LNCAP (cell line): ENCODE results near the gene ATG5.

Experiments used
- CTCF ChIP-seq: fragments of 450-650 bp; IDR thresholded peaks from 2 replicates; pipeline ENCODE4 v1.5.1; 2017; ENCODE audit warnings: mild to moderate bottlenecking

The ATG5 gene

DNA sequence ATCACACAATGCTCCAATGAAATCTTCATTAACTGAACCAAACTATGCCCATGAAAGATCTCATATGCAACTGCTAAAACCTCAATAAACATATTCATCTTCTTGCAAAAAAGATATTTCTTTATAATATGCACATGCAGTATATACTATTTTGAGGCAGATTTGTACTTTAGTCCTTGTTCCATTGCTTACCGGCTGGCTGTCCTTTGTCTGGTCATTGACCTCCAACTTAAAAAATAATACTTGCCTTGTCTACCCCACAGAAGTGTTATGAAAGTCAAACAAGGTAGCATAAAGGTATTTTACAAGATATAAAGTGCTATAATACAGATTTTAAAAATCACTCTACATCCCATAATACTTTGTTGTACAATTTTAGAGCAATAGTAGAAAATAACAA is 88.3 kb downstream of the ATG5 start:
- no peak for TF ChIP-seq CTCF

DNA sequence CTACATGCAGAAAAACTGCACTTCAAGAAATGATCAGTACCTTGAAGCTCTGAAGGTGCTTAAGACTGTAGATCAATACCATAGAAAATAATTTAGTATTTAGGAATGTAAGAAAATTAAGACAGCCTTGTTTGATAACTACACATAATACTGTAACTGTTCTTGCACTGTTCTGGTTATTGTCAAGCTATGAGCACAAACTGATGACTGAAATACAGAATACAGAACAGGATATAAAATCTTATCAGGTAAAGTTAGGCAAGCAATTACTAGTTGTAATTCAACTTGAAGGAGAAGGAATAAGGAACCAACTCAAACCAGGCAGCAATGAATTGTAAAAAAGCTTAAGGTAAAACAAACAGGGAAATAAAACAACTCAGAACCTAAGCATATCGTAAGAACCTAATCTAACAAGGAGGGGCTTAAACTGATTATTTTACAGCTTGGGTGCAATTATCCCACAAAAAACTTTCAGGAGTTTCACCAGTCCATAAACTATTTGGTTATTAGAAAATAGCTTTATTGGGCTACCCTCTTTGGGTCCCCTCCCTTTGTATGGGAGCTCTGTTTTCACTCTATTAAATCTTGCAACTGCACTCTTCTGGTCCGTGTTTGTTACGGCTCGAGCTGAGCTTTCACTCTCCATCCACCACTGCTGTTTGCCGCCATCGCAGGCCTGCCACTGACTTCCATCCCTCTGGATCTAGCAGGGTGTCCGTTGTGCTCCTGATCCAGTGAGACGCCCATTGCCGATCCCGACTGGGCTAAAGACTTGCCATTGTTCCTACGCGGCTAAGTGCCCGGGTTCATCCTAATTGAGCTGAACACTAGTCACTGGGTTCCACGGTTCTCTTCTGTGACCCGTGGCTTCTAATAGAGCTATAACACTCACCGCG is 97.7 kb downstream of the ATG5 start:
- no peak for TF ChIP-seq CTCF

DNA sequence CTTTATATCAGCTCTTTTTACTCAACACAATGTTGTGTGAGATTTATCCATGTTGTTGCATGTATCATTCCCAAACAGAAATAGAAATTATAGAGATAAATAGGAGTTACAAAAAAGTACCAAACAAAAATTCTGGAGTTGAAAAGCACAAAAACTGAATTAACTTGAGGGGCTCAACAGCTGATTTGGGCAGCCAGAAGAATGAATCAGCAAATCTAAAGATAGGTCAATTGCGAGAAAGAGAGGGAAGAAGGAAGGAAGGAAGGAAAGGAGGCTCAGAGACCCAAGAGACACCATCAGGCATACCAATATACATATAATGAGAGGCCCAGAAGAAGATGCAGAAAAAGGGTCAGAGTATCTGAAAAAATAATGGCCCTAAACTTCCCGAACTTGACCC is 98.9 kb downstream of the ATG5 start:
- no peak for TF ChIP-seq CTCF

- TF ChIP-seq CTCF: no peak
These were observed 100.0 kb downstream of the ATG5 start for GRCh38 chr6:106225581-106225980.

GRCh38 chr6:106223300-106223930 is 102.1 kb downstream of the ATG5 start:
- TF ChIP-seq CTCF: peak; percentile 65

DNA sequence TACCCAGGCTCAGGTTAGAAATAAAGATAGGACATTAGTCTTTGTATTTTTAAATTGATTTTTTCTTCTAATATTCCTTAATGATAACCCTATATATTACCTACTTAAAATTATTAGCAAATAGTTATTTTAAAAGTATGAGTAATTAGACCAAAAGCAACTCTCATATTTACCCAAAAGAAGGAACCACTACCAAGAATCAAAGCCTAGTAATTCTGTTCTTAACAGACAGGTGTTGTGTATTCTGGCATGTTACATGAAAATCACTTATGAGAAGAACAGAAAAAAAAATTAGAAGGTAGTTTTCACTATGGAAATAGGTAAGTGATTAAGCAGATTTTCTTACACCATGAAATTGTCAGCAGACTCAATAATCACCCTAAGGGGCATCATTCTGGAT is 105.1 kb downstream of the ATG5 start:
- TF ChIP-seq CTCF: no peak

DNA sequence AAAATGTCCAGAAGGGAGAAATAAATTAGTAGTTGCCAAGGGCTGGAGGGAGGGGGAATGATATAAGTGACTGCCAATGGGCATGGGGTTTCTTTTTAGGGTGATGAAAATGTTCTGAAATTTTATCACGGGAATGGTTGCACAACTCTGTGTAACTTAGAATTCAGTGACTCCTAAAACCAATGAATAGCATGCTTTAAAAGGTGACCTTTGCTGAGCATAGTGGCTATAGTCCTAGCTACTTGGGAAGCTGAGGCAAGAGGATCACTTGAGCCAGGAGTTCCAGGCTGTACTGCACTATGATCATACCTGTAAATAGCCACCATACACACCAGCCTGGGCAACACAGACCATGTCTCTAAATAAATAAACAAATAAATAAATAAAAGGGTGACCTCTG is 109.0 kb downstream of the ATG5 start:
- no peak for TF ChIP-seq CTCF
